Measurements from ENCODE around the gene TRAPPC3L. TPM values are rescaled to one million over a fixed set of nuclear protein-coding genes. Genes with fewer than 3 reads are reported as not detected.
A peak's percentile ranks its signal among the peaks of the same experiment; 100 is the strongest.

The TRAPPC3L gene
- total and polyA plus RNA-seq, 2 of the 13 experiments (the other 11 are each of a cell fraction or from before 2014, with no cell fraction given): not detected

DNA sequence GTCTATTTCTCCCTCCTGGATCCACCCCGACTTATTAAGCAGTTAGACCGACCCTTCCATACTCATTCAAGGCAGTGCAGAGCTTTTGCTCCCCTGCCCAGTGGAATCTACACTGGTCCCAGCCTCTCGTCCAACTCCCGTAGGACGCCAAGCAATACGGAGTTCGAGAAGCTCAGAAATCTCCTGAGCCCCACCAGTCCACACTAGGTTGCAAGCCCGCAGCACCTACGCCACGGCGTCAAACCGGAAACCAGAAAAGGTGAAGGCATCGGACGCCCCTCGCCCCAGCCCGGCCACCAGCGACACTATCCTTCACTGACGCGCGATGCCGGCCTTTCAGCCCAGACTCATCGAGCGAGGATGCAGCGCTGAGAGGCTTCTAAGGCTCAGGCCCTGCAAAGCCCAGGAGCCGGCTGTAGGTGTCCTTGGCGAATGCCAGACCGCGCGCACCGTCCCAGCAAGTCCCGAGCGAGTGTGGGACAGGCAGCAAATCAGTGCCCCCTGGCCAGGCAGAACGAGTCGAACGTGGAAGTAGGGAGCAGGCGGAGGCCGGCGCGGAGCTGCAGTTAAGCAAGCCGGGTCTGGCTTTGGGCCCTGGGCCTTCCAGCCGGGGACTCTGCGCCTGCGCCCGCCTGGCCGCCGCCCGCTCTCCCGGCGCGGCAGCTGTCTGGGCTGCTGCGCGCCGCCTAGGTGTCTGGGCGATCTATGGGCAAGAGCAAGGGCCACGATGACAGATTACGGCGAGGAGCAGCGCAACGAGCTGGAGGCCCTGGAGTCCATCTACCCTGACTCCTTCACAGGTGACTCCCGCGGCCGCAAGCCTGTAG is 25.6 kb upstream of the TRAPPC3L start, which contains the start of gene RWDD1 (continued):
- TF ChIP-seq ZNF33A (CRISPR knock-in tag; IDR thresholded peaks at IDR 0.05; ENCODE audit: borderline replicate concordance) (peak; percentile 51; the same call in 1 of the 2 replicates), SMARCC2 (IDR thresholded peaks at IDR 0.05) (no peak), NR2C2 (CRISPR knock-in tag; IDR thresholded peaks at IDR 0.05; ENCODE audit: borderline replicate concordance) (peak; percentile 88), BRD4 (CRISPR knock-in tag; IDR thresholded peaks at IDR 0.05) (peak; percentile 33), ZBTB42 (CRISPR knock-in tag; IDR thresholded peaks at IDR 0.05) (no peak), CAMTA2 (CRISPR knock-in tag; IDR thresholded peaks at IDR 0.05; ENCODE audit: borderline replicate concordance) (peak; percentile 95), MED8 (CRISPR knock-in tag; IDR thresholded peaks at IDR 0.05; ENCODE audit: insufficient replicate concordance) (peak; percentile 40), NCOA5 (CRISPR knock-in tag; IDR thresholded peaks at IDR 0.05) (no peak), CHCHD3 (CRISPR knock-in tag; IDR thresholded peaks at IDR 0.05) (no peak), ZNF225 (CRISPR knock-in tag; IDR thresholded peaks at IDR 0.05) (peak; percentile 88; the same call in 1 of the 2 replicates), CHD2 (IDR thresholded peaks at IDR 0.05; ENCODE audit: low read depth, low read length) (no peak), ZNF451 (CRISPR knock-in tag; IDR thresholded peaks at IDR 0.05) (peak; percentile 86), ZNF776 (CRISPR knock-in tag; IDR thresholded peaks at IDR 0.05) (peak; percentile 97), SMAD9 (CRISPR knock-in tag; IDR thresholded peaks at IDR 0.05) (no peak), ZNF770 (CRISPR knock-in tag; IDR thresholded peaks at IDR 0.05) (peak; percentile 92), ZNF160 (CRISPR knock-in tag; IDR thresholded peaks at IDR 0.05) (peak; percentile 95)
- TF ChIP-seq, protein P1, sequence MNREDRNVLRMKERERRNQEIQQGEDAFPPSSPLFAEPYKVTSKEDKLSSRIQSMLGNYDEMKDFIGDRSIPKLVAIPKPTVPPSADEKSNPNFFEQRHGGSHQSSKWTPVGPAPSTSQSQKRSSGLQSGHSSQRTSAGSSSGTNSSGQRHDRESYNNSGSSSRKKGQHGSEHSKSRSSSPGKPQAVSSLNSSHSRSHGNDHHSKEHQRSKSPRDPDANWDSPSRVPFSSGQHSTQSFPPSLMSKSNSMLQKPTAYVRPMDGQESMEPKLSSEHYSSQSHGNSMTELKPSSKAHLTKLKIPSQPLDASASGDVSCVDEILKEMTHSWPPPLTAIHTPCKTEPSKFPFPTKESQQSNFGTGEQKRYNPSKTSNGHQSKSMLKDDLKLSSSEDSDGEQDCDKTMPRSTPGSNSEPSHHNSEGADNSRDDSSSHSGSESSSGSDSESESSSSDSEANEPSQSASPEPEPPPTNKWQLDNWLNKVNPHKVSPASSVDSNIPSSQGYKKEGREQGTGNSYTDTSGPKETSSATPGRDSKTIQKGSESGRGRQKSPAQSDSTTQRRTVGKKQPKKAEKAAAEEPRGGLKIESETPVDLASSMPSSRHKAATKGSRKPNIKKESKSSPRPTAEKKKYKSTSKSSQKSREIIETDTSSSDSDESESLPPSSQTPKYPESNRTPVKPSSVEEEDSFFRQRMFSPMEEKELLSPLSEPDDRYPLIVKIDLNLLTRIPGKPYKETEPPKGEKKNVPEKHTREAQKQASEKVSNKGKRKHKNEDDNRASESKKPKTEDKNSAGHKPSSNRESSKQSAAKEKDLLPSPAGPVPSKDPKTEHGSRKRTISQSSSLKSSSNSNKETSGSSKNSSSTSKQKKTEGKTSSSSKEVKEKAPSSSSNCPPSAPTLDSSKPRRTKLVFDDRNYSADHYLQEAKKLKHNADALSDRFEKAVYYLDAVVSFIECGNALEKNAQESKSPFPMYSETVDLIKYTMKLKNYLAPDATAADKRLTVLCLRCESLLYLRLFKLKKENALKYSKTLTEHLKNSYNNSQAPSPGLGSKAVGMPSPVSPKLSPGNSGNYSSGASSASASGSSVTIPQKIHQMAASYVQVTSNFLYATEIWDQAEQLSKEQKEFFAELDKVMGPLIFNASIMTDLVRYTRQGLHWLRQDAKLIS (CRISPR knock-in tag; IDR thresholded peaks at IDR 0.05): no peak
- TF ChIP-seq, protein P2, sequence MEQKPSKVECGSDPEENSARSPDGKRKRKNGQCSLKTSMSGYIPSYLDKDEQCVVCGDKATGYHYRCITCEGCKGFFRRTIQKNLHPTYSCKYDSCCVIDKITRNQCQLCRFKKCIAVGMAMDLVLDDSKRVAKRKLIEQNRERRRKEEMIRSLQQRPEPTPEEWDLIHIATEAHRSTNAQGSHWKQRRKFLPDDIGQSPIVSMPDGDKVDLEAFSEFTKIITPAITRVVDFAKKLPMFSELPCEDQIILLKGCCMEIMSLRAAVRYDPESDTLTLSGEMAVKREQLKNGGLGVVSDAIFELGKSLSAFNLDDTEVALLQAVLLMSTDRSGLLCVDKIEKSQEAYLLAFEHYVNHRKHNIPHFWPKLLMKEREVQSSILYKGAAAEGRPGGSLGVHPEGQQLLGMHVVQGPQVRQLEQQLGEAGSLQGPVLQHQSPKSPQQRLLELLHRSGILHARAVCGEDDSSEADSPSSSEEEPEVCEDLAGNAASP (CRISPR knock-in tag; IDR thresholded peaks at IDR 0.05; ENCODE audit: borderline replicate concordance): peak; percentile 60
- TF ChIP-seq, protein P3, sequence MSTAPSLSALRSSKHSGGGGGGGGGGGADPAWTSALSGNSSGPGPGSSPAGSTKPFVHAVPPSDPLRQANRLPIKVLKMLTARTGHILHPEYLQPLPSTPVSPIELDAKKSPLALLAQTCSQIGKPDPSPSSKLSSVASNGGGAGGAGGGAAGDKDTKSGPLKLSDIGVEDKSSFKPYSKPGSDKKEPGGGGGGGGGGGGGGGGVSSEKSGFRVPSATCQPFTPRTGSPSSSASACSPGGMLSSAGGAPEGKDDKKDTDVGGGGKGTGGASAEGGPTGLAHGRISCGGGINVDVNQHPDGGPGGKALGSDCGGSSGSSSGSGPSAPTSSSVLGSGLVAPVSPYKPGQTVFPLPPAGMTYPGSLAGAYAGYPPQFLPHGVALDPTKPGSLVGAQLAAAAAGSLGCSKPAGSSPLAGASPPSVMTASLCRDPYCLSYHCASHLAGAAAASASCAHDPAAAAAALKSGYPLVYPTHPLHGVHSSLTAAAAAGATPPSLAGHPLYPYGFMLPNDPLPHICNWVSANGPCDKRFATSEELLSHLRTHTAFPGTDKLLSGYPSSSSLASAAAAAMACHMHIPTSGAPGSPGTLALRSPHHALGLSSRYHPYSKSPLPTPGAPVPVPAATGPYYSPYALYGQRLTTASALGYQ (CRISPR knock-in tag; IDR thresholded peaks at IDR 0.05): peak; percentile 82
- TF ChIP-seq, protein P4, sequence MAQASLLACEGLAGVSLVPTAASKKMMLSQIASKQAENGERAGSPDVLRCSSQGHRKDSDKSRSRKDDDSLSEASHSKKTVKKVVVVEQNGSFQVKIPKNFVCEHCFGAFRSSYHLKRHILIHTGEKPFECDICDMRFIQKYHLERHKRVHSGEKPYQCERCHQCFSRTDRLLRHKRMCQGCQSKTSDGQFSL (CRISPR knock-in tag; IDR thresholded peaks at IDR 0.05): no peak

Data from HepG2 (cell line).